CD4-positive, alpha-beta T cell treated with Interleukin-15 for 1 hour (primary cell): ENCODE data around the gene RASA3.

ENCODE experiments used
- DNase-seq: peaks from one replicate; pipeline ENCODE4 v3.0.0-alpha.2; 2020

The RASA3 gene

DNA sequence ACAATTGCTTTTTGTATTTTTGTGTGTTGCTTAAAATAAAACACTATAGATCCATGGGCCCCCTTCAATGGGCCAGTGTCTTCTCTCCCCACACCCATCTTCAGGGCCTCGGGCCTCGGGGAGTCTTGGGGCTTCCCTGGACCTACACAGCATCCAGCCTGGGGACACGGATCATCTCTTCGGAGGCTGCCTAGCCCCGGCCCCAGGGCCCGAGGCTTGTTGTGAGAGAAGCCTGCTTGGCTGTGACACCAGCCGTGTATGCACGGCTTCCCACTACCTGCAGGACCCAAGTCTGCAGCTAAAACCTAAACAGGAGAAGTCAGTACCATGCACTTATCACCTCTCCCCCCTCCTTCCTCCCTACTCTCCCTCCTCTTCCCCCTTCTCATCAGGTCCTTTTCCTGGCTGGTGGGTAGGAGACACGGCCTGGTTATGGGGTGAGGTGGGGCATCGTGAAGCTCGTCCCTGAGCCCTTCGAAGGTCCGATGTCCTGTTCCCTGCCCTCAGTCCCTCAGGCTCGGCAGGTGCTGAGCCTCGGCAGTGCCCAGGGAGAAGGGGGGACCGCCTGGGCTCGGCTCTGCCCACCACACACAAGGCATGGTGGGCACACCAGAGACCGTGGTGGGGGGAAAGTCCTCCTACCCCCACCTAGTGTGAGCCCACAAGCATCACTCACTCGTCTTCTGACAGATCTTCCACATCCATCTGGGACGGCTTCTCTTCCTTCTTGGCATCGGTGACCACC, 168.0 kb downstream of the RASA3 start:
- no peak for DNase-seq

GRCh38 chr13:113963376-113963775, 169.0 kb downstream of the RASA3 start:
- no peak for DNase-seq

- DNase-seq: no peak
These were observed 169.4 kb downstream of the RASA3 start for GRCh38 chr13:113962975-113963374.

GRCh38 chr13:113962386-113962785, 170.0 kb downstream of the RASA3 start:
- DNase-seq: no peak

- DNase-seq: no peak
These were observed 172.0 kb downstream of the RASA3 start for GRCh38 chr13:113960276-113960948.

DNA sequence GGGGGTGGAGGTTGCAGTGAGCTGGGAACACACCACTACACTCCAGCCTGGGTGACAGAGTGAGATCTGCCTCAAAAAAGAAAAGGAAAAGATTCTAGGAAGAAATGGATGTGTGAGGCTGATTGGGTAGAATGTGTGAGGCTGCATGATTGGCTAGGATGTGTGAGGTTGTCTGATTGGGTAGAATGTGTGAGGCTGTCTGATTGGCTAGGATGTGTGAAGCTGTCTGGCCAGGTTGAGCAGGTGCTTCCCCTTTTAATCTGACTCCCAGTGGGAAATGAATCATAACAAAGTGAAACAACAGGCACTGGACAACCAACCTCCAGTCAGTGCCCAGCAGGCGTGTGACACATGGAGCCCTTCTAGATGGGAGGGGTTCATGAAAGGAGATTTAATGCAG, 173.2 kb downstream of the RASA3 start:
- DNase-seq: no peak

- no peak for DNase-seq
These were observed 174.1 kb downstream of the RASA3 start for GRCh38 chr13:113958373-113958772.

GRCh38 chr13:113956571-113956970, 175.9 kb downstream of the RASA3 start:
- DNase-seq: no peak

DNA sequence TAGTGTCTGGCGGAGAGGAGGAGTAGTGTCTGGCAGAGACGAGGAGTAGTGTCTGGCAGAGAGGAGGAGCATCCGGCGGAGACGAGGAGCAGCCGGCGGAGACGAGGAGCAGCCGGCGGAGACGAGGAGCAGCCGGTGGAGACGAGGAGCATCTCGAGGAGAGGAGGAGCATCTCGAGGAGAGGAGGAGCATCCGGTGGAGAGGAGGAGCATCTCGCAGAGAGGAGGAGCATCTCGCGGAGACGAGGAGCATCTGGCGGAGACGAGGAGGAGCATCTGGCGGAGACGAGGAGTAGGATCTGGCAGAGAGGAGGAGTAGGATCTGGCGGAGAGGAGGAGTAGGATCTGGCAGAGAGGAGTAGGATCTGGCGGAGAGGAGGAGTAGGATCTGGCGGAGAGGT, 176.7 kb downstream of the RASA3 start:
- no peak for DNase-seq

- DNase-seq: no peak
These were observed 177.2 kb downstream of the RASA3 start for GRCh38 chr13:113955235-113955634.

GRCh38 chr13:113954046-113954835, 178.2 kb downstream of the RASA3 start:
- no peak for DNase-seq

- DNase-seq: no peak
These were observed 178.9 kb downstream of the RASA3 start for GRCh38 chr13:113953561-113953960.

DNA sequence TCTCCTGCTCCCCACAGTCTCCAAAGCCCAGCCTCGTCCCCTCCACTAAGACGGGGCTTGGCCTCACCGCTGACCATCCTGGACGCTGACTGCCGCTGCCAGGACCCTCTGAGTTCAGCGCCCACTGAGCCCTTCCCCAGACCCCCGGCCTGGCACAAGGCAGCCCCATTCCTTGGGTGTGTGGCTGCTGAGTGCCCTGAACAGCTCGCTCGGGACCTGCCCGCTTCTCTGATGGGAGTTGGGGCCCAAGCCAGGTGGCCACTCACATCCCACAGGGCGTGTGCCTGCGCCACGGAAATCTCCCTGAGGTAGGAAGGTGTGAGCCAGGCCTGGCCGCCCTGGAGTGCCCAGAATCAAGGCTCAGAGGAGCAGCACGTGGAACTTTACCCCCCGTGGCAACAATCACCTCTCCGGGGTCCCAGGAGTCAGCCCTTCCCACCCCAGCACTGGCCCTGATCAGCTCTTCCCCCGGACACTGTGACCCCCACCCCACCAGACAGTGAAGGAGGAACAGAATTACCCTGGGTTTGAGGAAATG, 179.4 kb downstream of the RASA3 start:
- no peak for DNase-seq

GRCh38 chr13:113952151-113952982, 180.1 kb downstream of the RASA3 start:
- DNase-seq: no peak

- peak; percentile 63 for DNase-seq
These were observed 181.0 kb downstream of the RASA3 start for GRCh38 chr13:113951246-113951999.

GRCh38 chr13:113950451-113951245, 181.8 kb downstream of the RASA3 start:
- no peak for DNase-seq

GRCh38 chr13:113949546-113949945, 182.9 kb downstream of the RASA3 start:
- no peak for DNase-seq

DNA sequence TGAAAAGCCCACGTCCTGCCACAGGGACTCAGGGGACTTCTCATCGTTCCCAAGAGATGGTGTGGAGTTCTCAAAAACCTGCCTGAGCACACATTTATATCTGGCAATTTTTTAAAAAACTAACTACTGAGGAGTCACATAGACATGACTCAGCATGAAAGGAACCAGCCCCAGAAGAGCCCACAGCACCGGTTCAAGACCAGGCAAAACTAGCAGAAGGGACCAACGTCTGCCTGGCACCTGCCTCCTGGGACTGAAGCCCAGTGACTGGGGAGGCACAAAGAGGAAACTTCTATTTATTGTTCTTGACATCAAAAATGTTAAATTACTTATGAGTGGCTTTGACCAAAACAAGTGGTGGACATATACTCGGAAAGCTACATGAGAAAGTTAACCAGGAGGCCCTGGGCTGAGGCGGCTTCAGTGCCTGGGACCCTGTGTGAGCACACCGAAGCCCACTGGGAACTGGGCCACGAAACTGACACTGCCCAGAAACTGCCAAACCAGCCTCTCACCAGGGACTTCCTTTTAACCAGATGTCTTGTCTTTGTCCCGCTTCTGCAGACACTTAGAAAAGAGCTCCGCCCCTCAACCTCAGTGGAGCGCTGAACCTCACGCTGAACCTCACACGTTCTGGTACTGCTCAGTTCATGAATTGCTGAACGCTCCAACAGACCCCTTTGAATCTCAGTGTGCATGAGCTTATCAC, 184.2 kb downstream of the RASA3 start:
- DNase-seq: no peak

GRCh38 chr13:113947311-113948033, 185.0 kb downstream of the RASA3 start:
- DNase-seq: no peak
